Transverse colon (tissue), 4 donors: ENCODE measurements around the gene ZNF93.

Source experiments
- CTCF ChIP-seq, 5 experiments: fragments of 200-600 bp in 3 of 5; fragments of 450-650 bp in 2 of 5; sonication (generic) in 3 of 5; IDR thresholded peaks; 1 replicate in 2 of 5; 2 replicates in 3 of 5; pipeline ENCODE4 v1.5.1; 2016 to 2017; ENCODE audit warnings: antibody characterized with exemption in 5 of 5, inconsistent platforms in 3 of 5, mild to moderate bottlenecking in 2 of 5, moderate library complexity in 1 of 5
- POLR2AphosphoS5 ChIP-seq, 3 donors: sonication (generic); formaldehyde crosslinking; IDR thresholded peaks; one replicate each; pipeline ENCODE4 v1.6.1; 2016; ENCODE audit warnings: antibody characterized with exemption in 3 of 3

GRCh38 chr19:19964416-19964815 lies 63.7 kb downstream of the ZNF93 start:
- no peak for TF ChIP-seq CTCF (IDR thresholded peaks at IDR 0.05)
- TF ChIP-seq POLR2AphosphoS5 (IDR thresholded peaks at IDR 0.05), result no peak
